Measurements from ENCODE around the gene CES2. TPM values are rescaled to one million over a fixed set of nuclear protein-coding genes. Genes with fewer than 3 reads are reported as not detected.
A peak's percentile ranks its signal among the peaks of the same experiment; 100 is the strongest.
"Not testable (repeated sequence)": the region's sequence is repeated elsewhere in the genome, so short reads cannot be mapped to it uniquely, and the experiment has no call there.

CES2 gene
- total RNA-seq, 1 donor from 2014 or later: 15.7 TPM

DNA sequence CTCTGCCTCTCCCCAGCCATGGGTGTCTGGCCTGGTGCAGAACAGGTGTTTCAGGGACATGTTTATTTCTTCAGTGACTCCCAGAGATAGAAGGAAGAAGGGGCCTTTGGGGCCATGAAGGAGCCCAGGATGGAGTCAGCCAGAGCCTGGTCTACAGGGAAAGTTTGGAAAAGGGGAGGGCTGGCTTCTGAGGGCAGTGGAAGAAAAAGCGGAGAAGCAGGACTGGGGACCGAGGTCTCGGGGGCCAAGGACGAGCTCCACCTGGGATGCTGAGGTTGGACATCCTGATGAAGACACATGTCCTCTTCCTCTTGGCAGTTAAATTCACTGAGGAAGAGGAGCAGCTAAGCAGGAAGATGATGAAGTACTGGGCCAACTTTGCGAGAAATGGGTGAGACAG is 7.7 kb downstream of the CES2 start:
- H3K9ac ChIP-seq (ENCODE audit: low read depth in 1 of 3, low read length in 3 of 3): no peak overlapping the region
- peaks cover 6 to 19% (median 6%) of the 10 kb centered on the region in 3 donors for H3K4me1 ChIP-seq (ENCODE audit: control insufficient read depth in 3 of 3, insufficient read depth in 3 of 3, low read length in 3 of 3)
- peaks cover 50 to 61% (median 58%) of the 10 kb centered on the region in 3 donors for H3K36me3 ChIP-seq (ENCODE audit: control insufficient read depth in 3 of 3, insufficient read depth in 3 of 3, low read length in 3 of 3)
- no peak overlapping the region for H3K4me3 ChIP-seq (ENCODE audit: low read length in 3 of 3)
- H3K9me3 ChIP-seq (ENCODE audit: control insufficient read depth in 3 of 3, low read length in 3 of 3): no peaks in the 10 kb centered on the region
- no peaks in the 10 kb centered on the region for H3K27me3 ChIP-seq (ENCODE audit: control insufficient read depth in 3 of 3, insufficient read depth in 3 of 3, low read length in 3 of 3)
- no peak overlapping the region for H3K27ac ChIP-seq (ENCODE audit: low read depth, low read length)

DNA sequence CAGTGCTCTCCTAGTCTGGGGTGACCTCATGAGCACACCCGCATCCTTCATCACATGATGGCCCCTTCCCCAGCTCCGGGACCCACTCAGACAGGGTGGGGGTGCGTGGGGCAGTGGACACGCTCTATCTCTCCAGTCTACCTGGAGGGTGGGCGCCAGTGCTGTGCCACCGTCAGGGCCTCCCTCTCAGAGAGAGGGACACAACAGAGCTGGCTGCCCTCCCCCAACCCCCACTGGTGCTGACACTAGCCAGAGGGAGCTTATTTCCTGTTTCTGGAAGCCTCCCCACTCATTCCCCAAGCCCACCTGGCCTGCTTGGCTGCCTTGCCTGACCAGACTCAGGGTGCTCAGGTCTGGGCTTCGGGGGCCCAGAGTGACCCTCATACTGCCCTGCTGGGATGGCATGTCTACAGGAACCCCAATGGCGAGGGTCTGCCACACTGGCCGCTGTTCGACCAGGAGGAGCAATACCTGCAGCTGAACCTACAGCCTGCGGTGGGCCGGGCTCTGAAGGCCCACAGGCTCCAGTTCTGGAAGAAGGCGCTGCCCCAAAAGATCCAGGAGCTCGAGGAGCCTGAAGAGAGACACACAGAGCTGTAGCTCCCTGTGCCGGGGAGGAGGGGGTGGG is 8.2 kb downstream of the CES2 start:
- Histone ChIP-seq H3K36me3 (ENCODE audit: control insufficient read depth in 3 of 3, insufficient read depth in 3 of 3, low read length in 3 of 3) (peaks cover 45 to 55% (median 54%) of the 10 kb centered on the region in 3 donors), H3K27me3 (ENCODE audit: control insufficient read depth in 3 of 3, insufficient read depth in 3 of 3, low read length in 3 of 3) (no peaks in the 10 kb centered on the region), H3K4me3 (ENCODE audit: low read length in 3 of 3) (no peak overlapping the region), H3K4me1 (ENCODE audit: control insufficient read depth in 3 of 3, insufficient read depth in 3 of 3, low read length in 3 of 3) (peaks cover 6 to 16% (median 10%) of the 10 kb centered on the region in 3 donors), H3K9me3 (ENCODE audit: control insufficient read depth in 3 of 3, low read length in 3 of 3) (no peaks in the 10 kb centered on the region), H3K27ac (ENCODE audit: low read depth, low read length) (no peak overlapping the region), H3K9ac (ENCODE audit: low read depth in 1 of 3, low read length in 3 of 3) (no peak overlapping the region)

DNA sequence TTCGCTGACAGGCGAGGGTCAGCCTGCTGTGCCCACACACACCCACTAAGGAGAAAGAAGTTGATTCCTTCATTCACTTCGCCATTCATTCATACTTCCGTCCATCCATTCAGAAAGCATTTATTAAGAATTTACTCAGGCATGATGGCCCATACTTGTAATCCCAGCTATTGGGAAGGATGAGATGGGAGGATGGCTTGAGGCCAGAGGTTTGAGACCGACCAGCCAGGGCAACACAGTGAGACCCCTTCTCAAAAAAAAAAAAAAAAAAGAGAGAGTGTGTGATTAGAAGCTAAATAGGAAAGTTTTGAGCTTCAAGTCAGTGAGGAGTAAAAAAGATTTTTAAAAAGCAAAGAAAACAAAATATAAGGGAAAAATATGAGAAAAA is 8.7 kb downstream of the CES2 start:
- H3K4me3 ChIP-seq (ENCODE audit: low read length in 3 of 3): no peak overlapping the region
- H3K4me1 ChIP-seq (ENCODE audit: control insufficient read depth in 3 of 3, insufficient read depth in 3 of 3, low read length in 3 of 3): peaks cover 6 to 16% (median 11%) of the 10 kb centered on the region in 3 donors
- no peak overlapping the region for H3K27ac ChIP-seq (ENCODE audit: low read depth, low read length)
- H3K27me3 ChIP-seq (ENCODE audit: control insufficient read depth in 3 of 3, insufficient read depth in 3 of 3, low read length in 3 of 3): no peaks in the 10 kb centered on the region
- H3K9ac ChIP-seq (ENCODE audit: low read depth in 1 of 3, low read length in 3 of 3): no peak overlapping the region
- peaks cover 40 to 50% (median 50%) of the 10 kb centered on the region in 3 donors for H3K36me3 ChIP-seq (ENCODE audit: control insufficient read depth in 3 of 3, insufficient read depth in 3 of 3, low read length in 3 of 3)
- H3K9me3 ChIP-seq (ENCODE audit: control insufficient read depth in 3 of 3, low read length in 3 of 3): no peaks in the 10 kb centered on the region

DNA sequence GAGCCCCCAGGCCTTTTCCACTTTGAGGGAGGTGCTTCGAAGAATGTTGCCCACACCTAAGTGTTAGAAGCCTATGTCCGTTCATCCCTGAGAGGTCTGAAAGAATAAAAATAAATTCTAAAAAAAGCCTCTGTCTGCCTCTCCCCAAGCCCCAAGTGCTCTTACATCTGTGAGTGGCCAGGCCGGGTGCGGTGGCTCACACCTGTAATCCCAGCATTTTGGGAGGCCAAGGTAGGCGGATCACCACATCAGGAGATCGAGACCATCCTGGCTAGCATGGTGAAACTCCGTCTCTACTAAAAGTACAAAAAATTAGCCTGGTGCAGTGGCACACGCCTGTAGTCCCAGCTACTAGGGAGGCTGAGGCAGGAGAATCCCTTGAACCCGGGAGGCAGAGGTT is 9.7 kb downstream of the CES2 start:
- not testable (repeated sequence) for H3K27me3 ChIP-seq (ENCODE audit: control insufficient read depth in 3 of 3, insufficient read depth in 3 of 3, low read length in 3 of 3); H3K4me3 ChIP-seq (ENCODE audit: low read length in 3 of 3); H3K9ac ChIP-seq (ENCODE audit: low read depth in 1 of 3, low read length in 3 of 3); H3K27ac ChIP-seq (ENCODE audit: low read depth, low read length); H3K9me3 ChIP-seq (ENCODE audit: control insufficient read depth in 3 of 3, low read length in 3 of 3)
- Histone ChIP-seq H3K4me1 (ENCODE audit: control insufficient read depth in 3 of 3, insufficient read depth in 3 of 3, low read length in 3 of 3) (peaks cover 6 to 24% (median 14%) of the 10 kb centered on the region in 3 donors), H3K36me3 (ENCODE audit: control insufficient read depth in 3 of 3, insufficient read depth in 3 of 3, low read length in 3 of 3) (peaks cover 35 to 41% (median 41%) of the 10 kb centered on the region in 3 donors)

DNA sequence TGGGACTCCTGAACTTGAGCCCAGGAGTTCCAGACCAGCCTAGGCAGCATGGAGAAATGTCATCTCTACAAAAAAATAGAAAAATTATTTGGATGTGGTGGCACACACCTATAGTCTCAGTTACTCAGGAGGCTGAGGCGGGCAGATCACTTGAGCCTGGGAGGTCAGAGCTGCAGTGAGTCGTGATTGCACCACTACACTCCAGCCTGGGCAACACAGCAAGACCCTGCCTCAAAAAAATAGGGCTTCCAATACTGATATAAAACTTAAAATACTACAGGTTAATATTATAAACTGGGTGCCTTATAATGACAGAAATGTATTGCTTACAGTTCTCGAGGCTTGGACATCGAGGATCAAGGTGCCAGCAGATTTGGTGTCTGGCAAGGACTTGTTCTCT is 10.6 kb downstream of the CES2 start:
- Histone ChIP-seq H3K27me3 (ENCODE audit: control insufficient read depth in 3 of 3, insufficient read depth in 3 of 3, low read length in 3 of 3) (peaks cover 0 to 3% (median 0%) of the 10 kb centered on the region in 3 donors), H3K27ac (ENCODE audit: low read depth, low read length) (no peak overlapping the region), H3K9ac (ENCODE audit: low read depth in 1 of 3, low read length in 3 of 3) (no peak overlapping the region), H3K9me3 (ENCODE audit: control insufficient read depth in 3 of 3, low read length in 3 of 3) (no peaks in the 10 kb centered on the region), H3K4me1 (ENCODE audit: control insufficient read depth in 3 of 3, insufficient read depth in 3 of 3, low read length in 3 of 3) (peaks cover 9 to 27% (median 12%) of the 10 kb centered on the region in 3 donors), H3K36me3 (ENCODE audit: control insufficient read depth in 3 of 3, insufficient read depth in 3 of 3, low read length in 3 of 3) (peaks cover 26 to 31% (median 31%) of the 10 kb centered on the region in 3 donors), H3K4me3 (ENCODE audit: low read length in 3 of 3) (no peak overlapping the region)

DNA sequence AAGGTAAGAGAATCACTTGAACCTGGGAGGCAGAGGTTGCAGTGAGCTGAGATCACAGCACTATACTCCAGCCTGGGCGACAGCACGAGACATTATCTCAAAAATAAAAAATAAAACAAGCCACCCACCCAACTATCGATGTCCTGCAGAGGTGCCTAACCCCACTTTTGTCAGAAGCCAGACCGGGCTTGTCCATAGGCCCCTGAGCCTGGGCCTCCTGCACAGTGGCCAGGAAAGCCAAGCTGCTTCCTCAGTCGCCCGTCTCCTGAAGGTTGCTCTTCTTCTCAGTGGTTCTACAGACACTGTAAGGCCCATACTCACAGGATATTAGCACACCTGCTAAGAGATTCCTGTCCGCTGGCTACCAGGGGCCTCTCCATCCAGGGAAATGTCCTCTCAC is 11.2 kb downstream of the CES2 start:
- no peak overlapping the region for H3K4me3 ChIP-seq (ENCODE audit: low read length in 3 of 3)
- peaks cover 20 to 25% (median 25%) of the 10 kb centered on the region in 3 donors for H3K36me3 ChIP-seq (ENCODE audit: control insufficient read depth in 3 of 3, insufficient read depth in 3 of 3, low read length in 3 of 3)
- H3K27ac ChIP-seq (ENCODE audit: low read depth, low read length): no peak overlapping the region
- no peaks in the 10 kb centered on the region for H3K9me3 ChIP-seq (ENCODE audit: control insufficient read depth in 3 of 3, low read length in 3 of 3)
- peaks cover 9 to 27% (median 12%) of the 10 kb centered on the region in 3 donors for H3K4me1 ChIP-seq (ENCODE audit: control insufficient read depth in 3 of 3, insufficient read depth in 3 of 3, low read length in 3 of 3)
- H3K27me3 ChIP-seq (ENCODE audit: control insufficient read depth in 3 of 3, insufficient read depth in 3 of 3, low read length in 3 of 3): peaks cover 0 to 3% (median 0%) of the 10 kb centered on the region in 3 donors
- H3K9ac ChIP-seq (ENCODE audit: low read depth in 1 of 3, low read length in 3 of 3): no peak overlapping the region

DNA sequence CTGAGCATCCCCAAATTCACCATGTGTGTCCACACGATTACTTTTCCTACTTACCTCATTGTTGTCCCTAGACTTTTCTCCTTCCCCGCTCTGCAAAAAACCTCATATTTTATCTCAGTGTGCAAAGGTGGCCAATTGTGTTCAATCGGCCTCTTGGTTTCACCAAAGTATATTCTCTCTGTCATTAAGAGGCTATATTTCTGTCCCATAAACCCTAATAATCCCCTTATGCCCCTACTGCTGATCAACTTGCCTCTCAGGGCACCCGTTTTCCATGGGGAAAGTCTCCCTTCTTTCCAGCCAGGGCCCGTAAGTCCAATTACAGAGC is 11.6 kb downstream of the CES2 start:
- Histone ChIP-seq H3K27ac (ENCODE audit: low read depth, low read length) (peak overlapping the region; percentile 79), H3K9me3 (ENCODE audit: control insufficient read depth in 3 of 3, low read length in 3 of 3) (no peaks in the 10 kb centered on the region), H3K27me3 (ENCODE audit: control insufficient read depth in 3 of 3, insufficient read depth in 3 of 3, low read length in 3 of 3) (peaks cover 0 to 3% (median 0%) of the 10 kb centered on the region in 3 donors), H3K4me1 (ENCODE audit: control insufficient read depth in 3 of 3, insufficient read depth in 3 of 3, low read length in 3 of 3) (peaks cover 9 to 27% (median 12%) of the 10 kb centered on the region in 3 donors), H3K9ac (ENCODE audit: low read depth in 1 of 3, low read length in 3 of 3) (peak overlapping the region in 2 of 3 donors; percentile 34 to 59), H3K4me3 (ENCODE audit: low read length in 3 of 3) (no peak overlapping the region), H3K36me3 (ENCODE audit: control insufficient read depth in 3 of 3, insufficient read depth in 3 of 3, low read length in 3 of 3) (peaks cover 16 to 21% (median 21%) of the 10 kb centered on the region in 3 donors)

DNA sequence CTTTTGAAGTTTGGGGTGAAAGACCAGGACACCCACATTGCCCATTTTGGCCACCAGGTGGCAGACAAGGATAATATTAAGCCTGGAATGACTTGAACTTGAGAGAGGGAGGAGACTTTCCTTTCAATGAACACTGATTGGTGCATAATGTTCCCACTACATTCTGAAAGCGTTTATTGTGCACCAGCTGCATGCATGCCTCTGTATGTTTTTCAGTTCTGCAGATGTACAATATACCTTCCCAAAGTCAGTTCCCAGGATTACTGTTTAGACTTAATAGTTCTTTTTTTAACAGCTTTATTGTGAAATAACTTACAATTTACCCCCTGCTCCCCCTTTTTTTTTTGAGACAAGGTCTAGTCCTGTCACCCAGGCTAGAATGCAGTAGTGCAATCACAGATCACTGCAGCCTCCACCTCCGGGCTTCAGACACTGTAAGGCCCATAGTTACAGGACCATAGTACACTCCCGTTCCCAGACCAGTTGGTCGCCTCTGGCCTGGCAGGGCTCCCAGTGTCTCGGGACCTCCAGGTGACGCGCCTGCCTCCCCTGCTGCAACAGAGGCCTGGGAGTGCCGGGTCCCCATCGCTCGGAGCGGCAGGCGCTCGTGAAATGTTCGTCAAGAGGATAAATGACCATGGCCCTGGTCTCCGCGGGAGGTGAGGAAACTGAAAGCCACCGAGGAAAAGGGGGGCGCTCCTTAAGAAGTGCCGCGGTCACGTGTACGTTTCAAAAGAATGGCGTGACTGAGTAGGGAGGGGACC is 12.2 kb downstream of the CES2 start:
- Histone ChIP-seq H3K9ac (ENCODE audit: low read depth in 1 of 3, low read length in 3 of 3) (peak overlapping the region; percentile 79 to 94 (median 79)), H3K9me3 (ENCODE audit: control insufficient read depth in 3 of 3, low read length in 3 of 3) (no peaks in the 10 kb centered on the region), H3K27ac (ENCODE audit: low read depth, low read length) (peak overlapping the region; percentile 79), H3K4me3 (ENCODE audit: low read length in 3 of 3) (peak overlapping the region; percentile 78 to 86 (median 82)), H3K27me3 (ENCODE audit: control insufficient read depth in 3 of 3, insufficient read depth in 3 of 3, low read length in 3 of 3) (peaks cover 0 to 3% (median 0%) of the 10 kb centered on the region in 3 donors), H3K4me1 (ENCODE audit: control insufficient read depth in 3 of 3, insufficient read depth in 3 of 3, low read length in 3 of 3) (peaks cover 9 to 27% (median 12%) of the 10 kb centered on the region in 3 donors), H3K36me3 (ENCODE audit: control insufficient read depth in 3 of 3, insufficient read depth in 3 of 3, low read length in 3 of 3) (peaks cover 10 to 16% (median 15%) of the 10 kb centered on the region in 3 donors)

DNA sequence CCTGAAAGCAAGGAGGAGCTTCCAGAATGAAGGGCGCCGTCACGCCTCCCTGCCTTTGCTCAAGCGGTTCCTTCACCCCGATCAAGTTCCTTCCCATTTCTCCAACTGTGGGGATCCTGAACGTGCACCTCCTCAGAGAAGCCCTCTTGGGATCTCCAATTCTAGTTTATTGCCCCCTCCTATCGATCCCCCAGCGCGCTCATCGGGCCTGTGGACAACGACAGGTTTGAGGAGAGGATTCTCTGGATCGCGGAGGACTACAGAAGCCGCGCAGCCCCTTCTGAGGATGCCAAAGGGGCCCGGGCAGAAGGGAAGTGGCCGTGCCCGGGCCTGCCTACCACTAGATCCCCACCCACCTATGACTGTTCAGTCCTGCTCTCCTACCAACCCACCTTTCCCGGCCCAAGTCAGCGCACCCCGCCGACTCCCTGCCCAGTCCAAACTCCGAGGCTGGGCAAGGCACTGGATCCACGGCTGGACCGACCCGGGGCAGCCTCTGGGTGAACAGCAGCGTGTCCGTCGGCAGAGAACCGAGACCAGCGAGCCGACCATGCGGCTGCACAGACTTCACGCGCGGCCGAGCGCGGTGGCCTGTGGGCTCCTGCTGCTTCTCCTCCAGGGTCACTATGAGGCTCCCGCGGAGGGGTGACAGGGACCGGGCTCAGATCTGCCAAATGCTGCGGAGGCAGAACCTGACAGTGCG is 13.0 kb downstream of the CES2 start:
- Histone ChIP-seq H3K9ac (ENCODE audit: low read depth in 1 of 3, low read length in 3 of 3) (peak overlapping the region; percentile 79 to 94 (median 79)), H3K27me3 (ENCODE audit: control insufficient read depth in 3 of 3, insufficient read depth in 3 of 3, low read length in 3 of 3) (peaks cover 0 to 3% (median 0%) of the 10 kb centered on the region in 3 donors), H3K36me3 (ENCODE audit: control insufficient read depth in 3 of 3, insufficient read depth in 3 of 3, low read length in 3 of 3) (peaks cover 4 to 8% (median 8%) of the 10 kb centered on the region in 3 donors), H3K9me3 (ENCODE audit: control insufficient read depth in 3 of 3, low read length in 3 of 3) (no peaks in the 10 kb centered on the region), H3K4me3 (ENCODE audit: low read length in 3 of 3) (peak overlapping the region; percentile 78 to 86 (median 82)), H3K4me1 (ENCODE audit: control insufficient read depth in 3 of 3, insufficient read depth in 3 of 3, low read length in 3 of 3) (peaks cover 12 to 30% (median 14%) of the 10 kb centered on the region in 3 donors), H3K27ac (ENCODE audit: low read depth, low read length) (peak overlapping the region; percentile 79)
